ENCODE results near the gene JPH3. TPM values are rescaled to one million over a fixed set of nuclear protein-coding genes. Genes with fewer than 3 reads are reported as not detected.

The JPH3 gene
- total RNA-seq, result 0.11 and 0.16 TPM in 2 replicates

DNA sequence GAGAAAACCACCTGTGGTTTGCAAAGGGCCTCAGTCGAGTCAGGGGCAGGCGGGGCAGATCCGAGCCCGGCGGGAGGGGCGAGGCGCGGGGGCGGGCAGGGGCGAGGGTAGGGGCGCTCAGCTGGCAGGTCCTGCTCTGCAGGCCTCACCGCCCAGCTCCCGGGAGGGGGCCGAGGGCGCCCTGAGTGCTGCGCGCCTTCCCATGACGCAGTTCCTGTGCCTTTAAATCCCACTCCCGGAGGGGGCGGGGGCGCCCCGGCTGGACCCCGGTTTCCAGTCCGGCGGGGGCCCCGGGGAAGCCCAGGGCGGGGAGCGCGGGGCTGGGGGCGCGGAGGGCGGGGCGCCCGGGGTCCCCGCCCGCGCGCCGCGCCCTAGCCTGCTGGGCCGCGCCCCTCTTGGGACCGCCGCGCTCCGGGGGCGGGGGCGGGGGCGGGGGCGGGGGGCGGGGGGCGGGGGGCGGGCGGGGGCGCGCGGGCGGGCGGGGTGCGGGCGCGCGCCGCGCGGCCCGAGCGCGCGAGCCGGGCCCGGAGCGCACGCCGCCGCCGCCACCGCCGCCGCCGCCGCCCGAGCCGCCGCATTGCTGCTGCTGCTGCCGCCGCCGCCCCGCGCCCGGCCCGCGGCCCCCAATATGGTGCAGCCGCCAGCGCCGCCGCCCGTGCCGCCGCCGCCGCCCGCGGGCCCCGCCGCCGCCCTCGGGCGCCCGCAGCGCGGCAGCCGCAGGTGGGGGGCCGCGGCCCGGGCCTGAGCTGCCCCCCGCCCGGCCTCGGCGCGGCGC lies at the start of gene JPH3:
Gene JPH3, plus strand, starts transcription at position 508 of the 775 bp plus-strand sequence. CDS start 639 bp downstream, outside the sequence.
- Mint-ChIP-seq H3K4me3 (ENCODE audit: low read depth) (peak within 1 kb of the TSS; percentile 23), H3K27me3 (ENCODE audit: low read depth) (peaks cover 49% of the 10 kb centered on the region), H3K4me1 (ENCODE audit: low read depth) (peaks cover 2% of the 10 kb centered on the region), H3K9me3 (no peaks in the 10 kb centered on the region), H3K27ac (no peak within 1 kb of the TSS), H3K36me3 (ENCODE audit: low read depth) (no peaks in the 10 kb centered on the region)
- no peak for DNase-seq (ENCODE audit: low spot score)
- intact Hi-C loops (cut with micrococcal nuclease), result no loop called here

DNA sequence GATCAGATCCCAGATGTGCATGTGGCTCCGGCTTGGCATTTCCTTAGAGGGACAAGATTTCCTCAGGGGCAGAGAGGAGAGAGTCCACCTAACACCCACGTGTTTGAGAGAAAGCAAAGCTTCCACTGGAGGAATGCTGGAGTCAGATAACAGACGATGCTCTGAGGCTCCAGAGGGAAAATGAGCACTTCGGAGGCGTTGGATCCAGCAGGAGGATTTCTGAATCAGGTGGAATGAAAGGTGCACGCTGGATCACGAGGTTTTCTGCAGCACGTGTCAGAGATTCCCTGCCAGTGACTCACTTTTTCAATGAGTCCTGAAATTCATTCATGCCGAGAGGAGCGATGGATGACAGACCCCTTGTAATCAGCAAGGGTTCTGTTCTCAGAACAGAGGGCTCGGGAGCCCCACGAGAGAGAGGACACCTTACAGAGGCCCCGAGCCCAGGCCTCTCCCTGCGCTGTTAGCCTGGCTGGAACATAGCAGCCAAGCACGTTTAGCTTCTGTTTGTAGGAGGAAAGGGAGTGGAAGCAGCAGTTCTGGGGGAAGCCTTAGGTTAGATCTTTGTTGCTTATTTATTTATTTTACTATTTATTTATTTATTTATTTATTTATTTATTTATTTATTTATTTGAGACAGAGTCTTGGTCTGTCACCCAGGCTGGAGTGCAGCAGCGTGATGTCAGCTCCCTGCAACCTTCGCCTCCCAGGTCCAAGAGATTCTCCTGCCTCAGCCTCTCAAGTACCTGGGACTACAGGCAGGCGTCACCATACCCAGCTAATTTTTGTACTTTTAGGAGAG lies 49.3 kb upstream of the JPH3 start:
- Mint-ChIP-seq H3K27me3 (ENCODE audit: low read depth) (peaks cover 6% of the 10 kb centered on the region), H3K4me1 (ENCODE audit: low read depth) (peaks cover 4% of the 10 kb centered on the region), H3K36me3 (ENCODE audit: low read depth) (no peaks in the 10 kb centered on the region), H3K9me3 (no peaks in the 10 kb centered on the region), H3K27ac (no peak overlapping the region), H3K4me3 (ENCODE audit: low read depth) (no peak overlapping the region)
- intact Hi-C loops (cut with micrococcal nuclease), result loop anchor here (5.0 kb wide), 1 partner anchor 84 kb away; no protein-coding TSS in a partner anchor
- no peak for DNase-seq (ENCODE audit: low spot score)

DNA sequence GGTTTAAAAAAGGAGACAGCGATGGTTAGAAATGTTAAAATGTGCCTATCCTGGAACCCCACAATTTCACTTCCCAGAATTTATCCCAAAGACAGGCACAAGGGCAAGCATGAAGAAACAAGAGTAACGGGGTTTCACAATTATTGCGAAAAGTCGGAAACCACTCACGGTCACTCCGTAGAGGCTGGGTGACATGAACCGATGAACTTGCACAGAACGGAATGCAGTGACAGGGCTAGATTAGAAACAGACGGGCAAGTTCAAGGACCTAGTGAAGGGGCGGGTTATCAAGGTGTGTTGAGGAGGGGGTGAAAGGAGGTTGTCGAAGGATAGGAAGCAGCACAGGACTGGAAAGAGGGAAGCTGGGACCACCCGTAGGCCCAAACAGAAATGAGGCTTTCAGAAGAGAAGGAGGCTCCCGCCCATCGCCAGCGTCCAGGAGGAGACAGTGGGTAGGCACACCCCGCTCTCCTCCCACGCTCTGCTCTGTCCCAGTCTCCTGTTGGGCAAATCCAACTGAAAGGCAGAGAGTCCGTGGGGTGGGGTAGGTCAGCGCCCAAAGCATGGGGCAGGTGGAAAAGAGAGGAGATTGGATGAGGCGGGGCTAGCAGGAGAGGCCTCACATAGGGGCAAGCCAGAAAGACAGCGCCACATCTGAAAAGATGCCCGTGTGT lies 47.4 kb upstream of the JPH3 start:
- Mint-ChIP-seq H3K27ac (no peak overlapping the region), H3K4me1 (ENCODE audit: low read depth) (peaks cover 2% of the 10 kb centered on the region), H3K27me3 (ENCODE audit: low read depth) (peaks cover 5% of the 10 kb centered on the region), H3K4me3 (ENCODE audit: low read depth) (no peak overlapping the region), H3K9me3 (no peaks in the 10 kb centered on the region), H3K36me3 (ENCODE audit: low read depth) (no peaks in the 10 kb centered on the region)
- intact Hi-C loops (cut with micrococcal nuclease), result loop anchor here (5.0 kb wide), 1 partner anchor 82 kb away; no protein-coding TSS in a partner anchor
- DNase-seq (ENCODE audit: low spot score), result no peak

DNA sequence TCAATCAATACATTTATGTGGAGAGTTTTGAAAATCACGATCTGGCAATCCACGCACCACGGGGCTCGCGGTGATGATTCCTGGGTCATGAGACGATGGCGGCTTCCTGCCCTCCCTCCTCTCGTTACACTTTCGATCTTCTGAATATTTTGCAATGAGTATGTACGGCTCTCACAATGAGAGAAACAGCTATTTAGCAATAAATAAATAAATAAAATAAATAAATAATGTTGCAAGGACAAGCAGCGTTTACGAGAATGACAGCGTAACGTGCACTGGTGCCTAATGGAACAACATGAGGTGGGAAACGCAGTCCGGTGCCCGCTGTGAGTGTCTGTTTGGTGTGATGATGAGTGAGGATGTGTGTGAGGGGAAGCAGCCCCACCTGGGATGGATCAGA lies 46.7 kb upstream of the JPH3 start:
- Mint-ChIP-seq H3K9me3 (no peaks in the 10 kb centered on the region), H3K4me1 (ENCODE audit: low read depth) (no peaks in the 10 kb centered on the region), H3K27me3 (ENCODE audit: low read depth) (peaks cover 5% of the 10 kb centered on the region), H3K4me3 (ENCODE audit: low read depth) (no peak overlapping the region), H3K36me3 (ENCODE audit: low read depth) (no peaks in the 10 kb centered on the region), H3K27ac (no peak overlapping the region)
- intact Hi-C loops (cut with micrococcal nuclease), result no loop called here
- DNase-seq (ENCODE audit: low spot score), result no peak

DNA sequence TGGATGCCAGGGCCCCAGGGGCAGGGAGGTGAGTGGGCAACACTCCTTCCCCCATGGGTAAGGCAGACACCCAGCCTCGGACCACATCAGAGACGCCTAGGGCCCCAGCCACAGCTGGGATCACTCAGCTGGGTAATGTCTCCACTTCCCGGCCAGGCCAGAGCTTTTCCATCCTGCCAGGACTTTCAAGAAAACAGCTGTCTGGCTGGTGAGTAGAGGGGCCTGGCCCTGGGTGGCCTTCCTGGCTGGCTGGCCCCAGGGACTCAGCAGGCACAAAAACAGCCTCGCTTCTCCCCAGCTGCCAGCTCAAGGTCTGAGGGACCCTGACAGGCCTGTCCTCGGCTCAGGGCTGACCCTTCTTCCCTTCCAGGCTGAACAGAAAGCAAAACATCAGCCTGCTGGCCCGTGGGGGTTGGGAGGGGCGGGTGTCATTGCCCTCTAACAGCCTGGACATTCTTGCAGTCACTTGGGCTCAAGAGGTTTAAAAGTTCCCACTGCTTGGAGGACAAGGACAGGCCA lies 45.3 kb upstream of the JPH3 start:
- intact Hi-C loops (cut with micrococcal nuclease), result no loop called here
- Mint-ChIP-seq H3K27me3 (ENCODE audit: low read depth) (peaks cover 5% of the 10 kb centered on the region), H3K4me3 (ENCODE audit: low read depth) (no peak overlapping the region), H3K36me3 (ENCODE audit: low read depth) (no peaks in the 10 kb centered on the region), H3K27ac (no peak overlapping the region), H3K4me1 (ENCODE audit: low read depth) (no peaks in the 10 kb centered on the region), H3K9me3 (no peaks in the 10 kb centered on the region)
- DNase-seq (ENCODE audit: low spot score), result no peak

DNA sequence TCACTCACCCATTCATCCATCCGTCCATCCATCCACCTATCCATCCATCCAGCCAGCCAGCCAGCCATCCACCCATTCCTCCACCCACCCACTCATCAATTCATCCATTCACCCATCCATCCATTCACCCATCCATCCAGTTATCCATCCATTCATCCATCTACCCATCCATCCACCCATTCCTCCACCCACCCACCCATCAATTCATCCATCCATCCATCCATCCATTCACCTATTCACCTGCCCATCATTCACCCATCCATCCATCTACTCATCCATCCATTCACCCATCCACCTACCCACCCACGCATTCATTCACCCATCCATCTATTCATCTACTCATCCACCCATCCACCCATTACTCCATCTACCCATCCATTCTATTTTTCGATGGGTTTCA lies 43.6 kb upstream of the JPH3 start:
- no peak for DNase-seq (ENCODE audit: low spot score)
- H3K9me3 Mint-ChIP-seq, result peaks cover 3% of the 10 kb centered on the region
- no peak overlapping the region for H3K27ac Mint-ChIP-seq
- H3K36me3 Mint-ChIP-seq (ENCODE audit: low read depth), result no peaks in the 10 kb centered on the region
- H3K27me3 Mint-ChIP-seq (ENCODE audit: low read depth), result peaks cover 5% of the 10 kb centered on the region
- intact Hi-C loops (cut with micrococcal nuclease), result no loop called here
- H3K4me1 Mint-ChIP-seq (ENCODE audit: low read depth), result no peaks in the 10 kb centered on the region
- no peak overlapping the region for H3K4me3 Mint-ChIP-seq (ENCODE audit: low read depth)

DNA sequence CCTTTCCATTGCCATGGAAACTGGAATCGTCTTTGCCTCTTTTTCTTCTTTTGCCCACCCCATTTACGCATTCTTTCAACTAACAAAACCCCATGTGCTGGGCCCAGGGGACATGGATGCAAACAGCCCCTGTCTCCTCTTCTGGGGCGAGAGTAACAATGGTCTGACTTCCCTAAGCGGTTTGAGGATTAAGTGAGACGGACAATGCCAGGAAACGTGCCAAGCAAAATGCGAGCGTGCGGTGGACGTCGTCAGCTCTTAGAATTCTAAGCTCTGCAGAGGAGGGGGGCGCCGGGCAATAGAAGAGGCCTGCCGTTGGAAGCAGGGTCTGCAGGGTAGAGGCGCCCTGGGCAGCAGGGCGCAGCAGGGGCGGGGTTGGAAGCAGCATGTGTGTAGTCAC lies 42.4 kb upstream of the JPH3 start:
- no peak overlapping the region for H3K27ac Mint-ChIP-seq
- no peak for DNase-seq (ENCODE audit: low spot score)
- H3K4me3 Mint-ChIP-seq (ENCODE audit: low read depth), result no peak overlapping the region
- no peaks in the 10 kb centered on the region for H3K36me3 Mint-ChIP-seq (ENCODE audit: low read depth)
- peaks cover 12% of the 10 kb centered on the region for H3K9me3 Mint-ChIP-seq
- no peaks in the 10 kb centered on the region for H3K4me1 Mint-ChIP-seq (ENCODE audit: low read depth)
- intact Hi-C loops (cut with micrococcal nuclease), result no loop called here
- peaks cover 5% of the 10 kb centered on the region for H3K27me3 Mint-ChIP-seq (ENCODE audit: low read depth)

DNA sequence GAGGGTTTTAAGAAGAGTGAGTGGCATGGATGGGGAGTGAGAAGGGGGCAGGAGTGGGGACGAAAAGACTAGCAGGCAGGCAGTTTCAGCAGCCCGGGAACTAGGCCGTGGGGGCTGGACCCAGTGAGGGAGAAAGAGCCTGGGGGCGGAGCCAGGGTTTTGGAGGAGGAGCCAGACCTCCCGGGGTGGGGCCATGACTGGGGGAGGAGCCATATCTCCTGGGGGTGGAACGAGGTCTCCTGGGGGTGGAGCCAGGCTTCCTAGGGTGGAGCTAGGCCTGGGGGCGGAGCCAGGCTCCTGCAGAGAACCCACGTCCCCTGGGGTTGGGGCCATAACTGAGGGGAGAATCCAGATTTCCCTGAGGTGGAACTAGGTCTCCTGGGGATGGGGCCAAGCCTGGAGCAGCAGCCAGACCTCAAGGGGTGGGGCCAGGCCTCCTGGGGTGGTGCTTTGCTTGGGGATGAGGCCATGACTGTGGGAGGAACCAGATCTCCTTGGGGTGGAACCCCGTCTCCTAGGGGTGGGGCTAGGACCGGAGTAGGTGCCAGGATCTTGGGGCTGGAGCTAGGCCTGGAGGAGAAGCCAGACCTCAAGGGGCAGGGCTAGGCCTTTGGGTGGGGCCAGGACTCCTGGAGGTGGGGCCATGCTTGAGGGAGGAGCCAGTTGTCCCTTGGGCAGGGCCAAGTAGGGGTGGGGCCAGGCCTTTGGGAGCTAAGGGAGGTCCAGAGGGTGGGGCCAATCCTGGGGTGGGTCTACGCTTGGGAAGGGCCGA lies 41.7 kb upstream of the JPH3 start:
- no peaks in the 10 kb centered on the region for H3K36me3 Mint-ChIP-seq (ENCODE audit: low read depth)
- intact Hi-C loops (cut with micrococcal nuclease), result no loop called here
- no peak overlapping the region for H3K27ac Mint-ChIP-seq
- H3K9me3 Mint-ChIP-seq, result peaks cover 12% of the 10 kb centered on the region
- H3K27me3 Mint-ChIP-seq (ENCODE audit: low read depth), result peaks cover 5% of the 10 kb centered on the region
- H3K4me1 Mint-ChIP-seq (ENCODE audit: low read depth), result no peaks in the 10 kb centered on the region
- no peak for DNase-seq (ENCODE audit: low spot score)
- no peak overlapping the region for H3K4me3 Mint-ChIP-seq (ENCODE audit: low read depth)

DNA sequence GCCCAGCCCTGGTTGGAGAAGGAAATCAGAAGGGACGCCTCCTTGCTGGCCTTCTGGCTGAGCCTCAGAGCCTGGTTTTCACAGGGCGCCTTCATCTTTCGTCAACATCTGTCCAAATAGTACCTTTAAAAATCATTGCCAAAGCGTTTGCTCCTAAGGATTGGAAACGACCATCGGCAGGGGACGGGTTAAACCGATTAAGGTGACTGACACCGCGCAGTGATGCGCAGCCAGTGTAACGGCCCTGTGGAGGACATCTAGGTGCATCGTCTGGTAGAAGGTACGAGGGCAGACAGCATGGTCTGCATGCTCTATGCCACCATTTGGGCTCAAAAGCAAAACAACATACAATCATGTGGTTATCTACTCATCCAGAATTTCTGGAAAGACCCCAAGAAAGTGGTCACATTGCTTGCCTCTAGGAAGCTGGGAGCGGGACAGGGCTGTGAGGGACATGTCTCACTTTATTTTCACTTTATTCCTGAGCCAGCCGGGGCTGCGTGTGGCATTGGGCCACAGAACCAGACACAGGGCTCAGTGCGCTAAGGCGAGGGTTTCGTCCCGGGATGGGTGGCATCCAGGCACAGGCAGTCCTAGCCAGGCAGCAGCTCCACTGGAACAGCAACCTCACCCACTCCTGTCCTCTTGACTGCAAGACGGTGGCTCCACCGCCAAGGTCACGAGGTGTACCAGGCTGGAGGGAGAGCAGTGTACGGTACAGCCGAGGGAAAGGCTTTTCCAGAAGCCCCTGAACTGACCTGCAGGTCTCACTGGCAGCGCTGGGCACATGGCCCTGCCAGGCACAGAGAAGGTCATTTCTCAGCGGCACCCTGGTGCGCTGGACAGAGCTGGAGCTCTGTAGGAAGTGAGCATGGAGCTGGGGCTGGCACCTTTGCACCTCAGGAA lies 40.9 kb upstream of the JPH3 start:
- DNase-seq (ENCODE audit: low spot score), result no peak
- no peak overlapping the region for H3K27ac Mint-ChIP-seq
- H3K9me3 Mint-ChIP-seq, result peaks cover 12% of the 10 kb centered on the region
- intact Hi-C loops (cut with micrococcal nuclease), result no loop called here
- no peaks in the 10 kb centered on the region for H3K36me3 Mint-ChIP-seq (ENCODE audit: low read depth)
- no peak overlapping the region for H3K4me3 Mint-ChIP-seq (ENCODE audit: low read depth)
- H3K4me1 Mint-ChIP-seq (ENCODE audit: low read depth), result no peaks in the 10 kb centered on the region
- peaks cover 5% of the 10 kb centered on the region for H3K27me3 Mint-ChIP-seq (ENCODE audit: low read depth)

DNA sequence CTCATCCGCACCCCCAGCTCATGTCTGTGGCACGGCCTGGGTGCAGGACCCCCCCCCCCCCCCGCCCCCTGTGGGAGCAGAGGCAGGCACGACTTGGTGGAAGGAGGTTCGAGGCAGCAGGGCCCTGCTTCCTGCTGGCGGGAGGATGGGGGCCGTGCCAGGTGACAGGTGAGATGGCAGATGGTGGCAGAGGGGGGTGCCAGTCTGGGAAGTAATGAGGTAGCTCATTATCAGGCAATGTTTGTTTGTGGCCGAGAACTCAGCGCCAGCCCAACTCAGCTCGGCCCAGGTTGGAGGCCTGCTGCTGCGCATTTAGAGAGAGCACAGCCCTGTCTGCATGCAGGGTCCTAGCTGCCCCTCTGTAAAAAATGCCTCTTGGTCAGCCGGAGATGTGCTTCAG lies 40.1 kb upstream of the JPH3 start:
- Mint-ChIP-seq H3K27ac (no peak overlapping the region), H3K36me3 (ENCODE audit: low read depth) (no peaks in the 10 kb centered on the region), H3K9me3 (peaks cover 12% of the 10 kb centered on the region), H3K27me3 (ENCODE audit: low read depth) (peaks cover 5% of the 10 kb centered on the region), H3K4me1 (ENCODE audit: low read depth) (no peaks in the 10 kb centered on the region), H3K4me3 (ENCODE audit: low read depth) (no peak overlapping the region)
- intact Hi-C loops (cut with micrococcal nuclease), result no loop called here
- DNase-seq (ENCODE audit: low spot score), result no peak

DNA sequence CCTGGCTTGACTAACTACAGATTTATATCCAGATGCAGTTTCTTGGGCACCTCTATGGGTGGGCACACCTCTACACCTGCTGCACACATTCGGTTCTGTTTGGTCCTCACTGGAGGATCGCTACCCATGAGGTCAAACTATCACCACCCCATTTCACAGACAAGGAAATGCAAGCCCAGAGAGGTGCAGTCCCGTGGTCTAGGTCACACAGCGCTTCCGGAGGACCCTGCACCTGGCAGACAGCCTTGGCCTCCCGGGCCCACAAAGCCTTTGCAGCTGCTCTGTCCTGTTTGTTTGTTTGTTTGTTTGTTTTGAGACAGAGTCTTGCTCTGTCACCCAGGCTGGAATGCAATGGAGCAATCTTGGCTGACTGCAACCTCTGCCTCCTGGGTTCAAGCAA lies 39.3 kb upstream of the JPH3 start:
- H3K9me3 Mint-ChIP-seq, result peaks cover 12% of the 10 kb centered on the region
- no peak for DNase-seq (ENCODE audit: low spot score)
- no peaks in the 10 kb centered on the region for H3K4me1 Mint-ChIP-seq (ENCODE audit: low read depth)
- intact Hi-C loops (cut with micrococcal nuclease), result no loop called here
- H3K27me3 Mint-ChIP-seq (ENCODE audit: low read depth), result peaks cover 5% of the 10 kb centered on the region
- H3K27ac Mint-ChIP-seq, result no peak overlapping the region
- no peaks in the 10 kb centered on the region for H3K36me3 Mint-ChIP-seq (ENCODE audit: low read depth)
- no peak overlapping the region for H3K4me3 Mint-ChIP-seq (ENCODE audit: low read depth)

All from activated T-helper 2 cell treated with anti-CD3 and anti-CD28 coated beads, Interferon-gamma antibody, Interleukin-2, Interleukin-4, amounts not matched to agents 10 μg/mL and 5 μg/mL and 100 μg/mL, durations not matched to agents 14 hours and 24 hours and 36 hours (primary cell).